Stimulated activated effector memory CD8-positive, alpha-beta T cell treated with anti-CD3 and anti-CD28 coated beads, Interleukin-12 subunit alpha, Interleukin-12 subunit beta, amount 100 ng/mL, for 72 hours (primary cell): ENCODE data around the gene RMC1.
"Not testable (repeated sequence)": the region's sequence is repeated elsewhere in the genome, so short reads cannot be mapped to it uniquely, and the experiment has no call there.

Experiments used
- ATAC-seq: fragments of 150-1000 bp; cut with Tn5 transposase; 2 replicates; pipeline ENCODE4 v1.10.0; 2021
- DNase-seq, 2 donors: peaks; one replicate each; pipeline ENCODE4 v3.0.0; 2021 to 2022; ENCODE audit warnings: low spot score in 2 of 2
- H3K27ac Mint-ChIP-seq: one replicate; pipeline ENCODE4 v1.8.0; 2022; ENCODE audit warnings: mild to moderate bottlenecking, mixed read lengths
- H3K36me3 Mint-ChIP-seq: one replicate; pipeline ENCODE4 v1.8.0; 2022; ENCODE audit warnings: mild to moderate bottlenecking, mixed read lengths
- H3K4me1 Mint-ChIP-seq: one replicate; pipeline ENCODE4 v1.8.0; 2022; ENCODE audit warnings: mixed read lengths
- H3K4me3 Mint-ChIP-seq: one replicate; pipeline ENCODE4 v1.8.0; 2022; ENCODE audit warnings: mild to moderate bottlenecking, mixed read lengths
- H3K9me3 Mint-ChIP-seq: one replicate; pipeline ENCODE4 v1.8.0; 2022; ENCODE audit warnings: mixed read lengths

The RMC1 gene

DNA sequence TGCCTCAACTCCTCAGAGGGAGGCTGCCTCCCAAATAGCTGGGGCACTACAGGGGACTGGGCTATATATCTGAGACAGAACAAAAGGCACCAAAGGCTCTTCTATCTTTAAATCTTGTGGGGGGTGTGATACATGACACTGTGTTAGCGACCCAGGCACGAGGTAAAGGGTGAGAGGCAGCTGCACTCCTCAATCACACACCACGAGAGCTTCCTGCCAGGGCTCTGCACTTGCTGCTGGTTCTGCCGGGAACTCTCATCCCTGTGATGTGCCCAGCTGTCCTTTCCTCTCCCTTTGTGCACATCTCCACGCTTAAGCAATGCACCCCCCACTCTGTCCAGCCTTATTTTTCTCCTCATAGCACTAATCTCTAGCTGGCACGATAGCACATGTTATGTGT lies 50.6 kb downstream of the RMC1 start:
- DNase-seq (no peak), ATAC-seq (no peak)
- H3K4me3 Mint-ChIP-seq, result no peak overlapping the region
- no peaks in the 10 kb centered on the region for H3K9me3 Mint-ChIP-seq
- H3K4me1 Mint-ChIP-seq, result peaks cover 18% of the 10 kb centered on the region
- H3K36me3 Mint-ChIP-seq, result peaks cover 100% of the 10 kb centered on the region
- H3K27ac Mint-ChIP-seq, result peak overlapping the region; percentile 87

DNA sequence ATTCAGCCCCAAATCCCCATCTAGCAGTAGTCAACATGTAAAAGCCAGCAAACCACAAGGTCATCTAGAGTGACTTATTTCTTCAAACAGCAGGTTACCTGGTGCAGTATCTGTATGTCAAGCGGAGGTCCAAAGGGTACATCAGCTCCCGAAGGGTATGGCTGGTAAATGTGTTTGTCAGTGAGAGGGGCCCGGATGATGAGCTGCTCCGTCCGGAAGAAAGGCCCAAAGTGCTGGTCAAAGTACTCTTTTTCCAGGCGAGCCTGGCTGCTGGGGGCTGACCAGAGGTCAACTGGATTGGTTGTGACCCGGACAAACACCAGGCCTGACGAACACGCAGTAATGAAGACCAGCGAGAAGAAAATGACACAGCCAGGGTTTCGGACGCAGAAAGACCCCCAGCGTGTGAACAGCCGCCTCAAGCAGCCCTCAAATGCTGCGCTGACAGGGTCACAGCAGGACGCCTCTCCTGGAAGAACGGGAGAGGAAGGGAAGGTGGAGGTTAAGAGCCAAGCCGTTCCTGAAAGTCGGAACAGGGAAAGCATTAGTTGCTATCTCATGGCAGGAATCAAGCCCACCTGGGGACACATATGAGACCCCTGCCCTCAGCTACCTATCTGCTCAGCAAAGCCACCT lies 53.0 kb downstream of the RMC1 start:
- peak overlapping the region; percentile 33 for H3K27ac Mint-ChIP-seq
- ATAC-seq, result no peak

DNA sequence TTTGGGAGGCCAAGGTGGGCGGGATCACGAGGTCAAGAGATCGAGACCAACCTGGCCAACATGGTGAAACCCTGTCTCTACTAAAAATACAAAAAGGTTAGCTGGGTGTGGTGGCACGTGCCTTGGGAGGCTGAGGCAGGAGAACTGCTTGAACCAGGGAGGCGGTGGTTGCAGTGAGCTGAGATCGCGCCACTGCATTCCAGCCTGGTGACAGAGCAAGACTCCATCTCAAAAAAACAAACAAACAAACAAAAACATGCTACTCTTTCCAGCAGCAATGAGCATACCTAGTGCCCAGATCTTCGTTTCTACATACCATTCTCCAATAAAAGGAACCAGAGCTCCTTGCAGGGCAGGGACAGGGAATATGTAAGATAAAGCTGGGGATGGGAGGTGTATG lies 54.2 kb downstream of the RMC1 start:
- not testable (repeated sequence) for H3K4me1 Mint-ChIP-seq, H3K4me3 Mint-ChIP-seq, ATAC-seq, DNase-seq, H3K9me3 Mint-ChIP-seq
- Mint-ChIP-seq H3K27ac (peak overlapping the region; percentile 33), H3K36me3 (peaks cover 100% of the 10 kb centered on the region)

More for the DNA sequence above, 53.0 kb downstream of the RMC1 start:
- Mint-ChIP-seq H3K36me3 (peaks cover 100% of the 10 kb centered on the region), H3K9me3 (no peaks in the 10 kb centered on the region), H3K4me3 (no peak overlapping the region), H3K4me1 (peaks cover 18% of the 10 kb centered on the region)
- no peak for DNase-seq

DNA sequence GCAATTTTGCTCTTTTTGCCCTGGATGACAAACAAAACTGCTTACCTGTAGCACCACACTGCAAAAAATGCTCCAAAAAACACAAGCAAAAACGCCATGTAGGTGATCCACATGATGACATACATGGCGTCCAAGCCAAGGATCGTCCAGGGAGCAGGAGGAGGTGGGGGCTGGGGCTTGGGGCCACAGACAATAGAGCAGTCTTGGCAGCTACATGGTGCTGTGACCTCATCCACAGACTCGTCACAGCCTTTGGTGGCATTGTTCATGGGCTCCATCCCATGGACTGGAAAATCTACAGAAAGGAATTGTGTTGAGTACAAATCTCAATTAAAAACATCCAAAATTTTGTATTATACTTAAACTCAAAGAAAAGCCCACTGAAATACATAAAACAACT lies 56.9 kb downstream of the RMC1 start:
- Mint-ChIP-seq H3K36me3 (peaks cover 100% of the 10 kb centered on the region), H3K4me3 (no peak overlapping the region), H3K4me1 (peaks cover 12% of the 10 kb centered on the region), H3K27ac (no peak overlapping the region), H3K9me3 (no peaks in the 10 kb centered on the region)
- DNase-seq, result no peak
- no peak for ATAC-seq

DNA sequence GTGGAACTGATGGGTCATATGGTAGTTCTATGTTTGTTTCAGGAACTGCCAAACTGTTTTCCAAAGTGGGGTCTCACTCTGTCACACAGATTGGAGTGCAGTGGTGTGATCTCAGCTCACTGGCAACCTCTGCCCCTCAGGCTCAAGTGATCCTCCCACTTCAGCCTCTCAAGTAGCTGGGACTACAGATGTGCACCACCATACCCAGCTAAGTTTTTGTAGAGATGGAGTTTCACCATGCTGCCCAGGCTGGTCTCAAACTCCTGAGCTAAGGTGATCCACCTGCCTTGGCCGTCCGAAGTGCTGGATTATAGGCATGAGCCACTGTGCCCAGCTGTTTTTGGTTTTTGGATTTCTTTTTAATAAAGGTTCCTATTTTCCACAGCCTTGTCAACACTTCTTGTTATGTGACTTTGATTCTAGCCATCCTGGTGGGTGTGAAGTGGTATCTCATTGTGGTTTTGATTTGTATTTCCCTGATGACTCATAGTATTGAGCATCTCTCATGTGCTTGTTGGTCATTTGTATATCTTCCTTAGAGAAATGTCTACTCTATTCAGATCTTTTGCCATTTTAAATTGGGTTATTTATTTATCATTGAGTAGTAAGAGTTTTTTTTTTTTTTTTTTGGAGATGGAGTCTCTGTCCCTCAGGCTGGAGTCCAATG lies 60.2 kb downstream of the RMC1 start:
- Mint-ChIP-seq H3K36me3 (peaks cover 100% of the 10 kb centered on the region), H3K9me3 (no peaks in the 10 kb centered on the region), H3K27ac (peak overlapping the region; percentile 44), H3K4me1 (peaks cover 12% of the 10 kb centered on the region), H3K4me3 (peak overlapping the region; percentile 14)
- ATAC-seq (peak; percentile 99), DNase-seq (no peak)

DNA sequence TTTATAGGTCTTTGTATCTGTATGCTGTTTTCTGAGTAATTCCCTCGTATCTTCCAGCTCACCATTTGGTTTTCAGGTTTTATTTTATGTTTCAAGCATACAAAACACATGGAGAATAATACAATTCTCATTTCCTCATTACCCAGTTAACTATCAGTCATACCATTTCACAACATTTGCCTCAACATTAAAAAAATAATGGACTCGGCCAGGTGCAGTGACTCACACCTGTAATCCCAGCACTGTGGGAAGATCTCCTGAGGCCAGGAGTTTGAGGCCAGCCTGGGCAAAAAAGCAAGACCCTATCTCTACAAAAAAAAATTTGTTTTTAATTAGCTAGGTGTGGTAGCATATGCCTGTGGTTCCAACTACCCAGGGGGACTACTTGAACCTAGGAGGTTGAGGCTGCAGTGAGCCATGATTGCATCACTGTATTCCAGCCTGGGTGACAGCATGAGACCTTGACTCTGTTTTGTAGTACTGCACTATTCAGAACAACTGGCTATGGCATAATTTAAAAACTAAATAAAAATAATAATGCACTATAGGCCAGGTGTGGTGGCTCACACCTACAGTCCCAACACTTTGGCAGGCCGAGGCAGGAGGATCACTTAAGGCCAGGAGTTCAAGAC lies 62.7 kb downstream of the RMC1 start:
- peak overlapping the region; percentile 33 for H3K27ac Mint-ChIP-seq
- peaks cover 19% of the 10 kb centered on the region for H3K4me1 Mint-ChIP-seq

DNA sequence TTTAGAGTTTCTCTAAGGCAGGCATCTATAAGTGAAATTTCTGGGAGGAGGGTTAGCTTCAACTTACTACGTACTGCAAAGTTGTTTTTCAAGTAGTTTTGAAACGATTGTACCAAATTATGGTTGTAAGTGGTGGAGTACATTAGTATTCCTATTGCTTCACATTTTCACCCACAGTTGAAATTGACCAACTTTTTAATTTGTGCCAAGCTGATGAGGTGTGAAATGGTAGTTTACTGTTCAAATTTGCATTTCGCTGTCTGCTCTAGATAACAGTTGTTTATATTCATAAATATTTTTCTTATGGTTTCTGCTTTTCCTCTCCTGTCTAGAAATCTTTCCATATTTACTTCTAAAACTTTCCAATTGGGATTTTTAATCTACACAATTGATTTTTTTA lies 64.4 kb downstream of the RMC1 start:
- peak overlapping the region; percentile 5 for H3K27ac Mint-ChIP-seq
- DNase-seq, result no peak
- H3K9me3 Mint-ChIP-seq, result no peaks in the 10 kb centered on the region
- H3K36me3 Mint-ChIP-seq, result peaks cover 98% of the 10 kb centered on the region
- peaks cover 31% of the 10 kb centered on the region for H3K4me1 Mint-ChIP-seq
- H3K4me3 Mint-ChIP-seq, result no peak overlapping the region
- no peak for ATAC-seq

More for the DNA sequence above, 62.7 kb downstream of the RMC1 start:
- peaks cover 100% of the 10 kb centered on the region for H3K36me3 Mint-ChIP-seq
- no peak overlapping the region for H3K4me3 Mint-ChIP-seq
- no peak for DNase-seq
- no peak for ATAC-seq
- H3K9me3 Mint-ChIP-seq, result no peaks in the 10 kb centered on the region

DNA sequence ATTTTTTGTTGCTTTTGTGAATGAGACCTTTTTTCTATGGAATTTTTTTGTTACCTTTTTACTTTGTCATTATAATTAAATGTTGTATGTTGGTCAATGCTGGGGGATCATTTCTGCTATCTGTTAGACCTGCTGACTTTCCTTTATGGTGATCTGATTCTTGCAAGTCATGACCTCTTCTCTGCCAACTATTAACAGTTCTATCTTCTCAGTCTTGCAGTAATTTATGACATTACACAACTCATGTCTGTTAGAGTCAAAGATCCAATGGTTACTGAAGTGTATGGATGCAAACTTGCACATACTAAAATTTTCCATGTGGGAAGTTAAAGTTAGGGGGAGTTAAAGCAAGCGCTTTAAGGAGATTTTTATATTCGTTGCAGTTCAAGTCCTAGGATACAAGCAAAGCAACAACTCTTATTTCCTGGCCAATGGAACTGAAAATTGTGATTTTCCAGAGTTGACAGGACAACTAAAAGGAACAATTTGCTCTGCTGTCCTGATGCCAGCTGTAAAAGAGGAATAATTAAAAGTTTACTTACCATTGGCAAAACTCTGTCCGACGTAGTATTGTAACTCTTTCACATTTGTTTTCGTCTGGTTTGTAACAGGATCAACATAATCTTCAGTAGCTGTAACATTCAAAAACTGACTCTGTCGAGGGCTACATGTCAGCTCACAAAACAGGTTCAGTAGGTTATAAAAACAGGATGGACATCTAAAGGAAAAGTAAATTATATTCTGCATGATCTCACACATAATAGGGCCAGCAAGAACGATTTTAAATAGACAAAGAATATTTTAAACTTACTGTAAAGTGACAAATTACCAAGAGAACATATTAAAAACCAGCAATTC lies 65.2 kb downstream of the RMC1 start:
- ATAC-seq (no peak), DNase-seq (no peak)
- H3K27ac Mint-ChIP-seq, result peak overlapping the region; percentile 67
- H3K4me1 Mint-ChIP-seq, result peaks cover 32% of the 10 kb centered on the region
- H3K4me3 Mint-ChIP-seq, result no peak overlapping the region
- peaks cover 90% of the 10 kb centered on the region for H3K36me3 Mint-ChIP-seq
- no peaks in the 10 kb centered on the region for H3K9me3 Mint-ChIP-seq

DNA sequence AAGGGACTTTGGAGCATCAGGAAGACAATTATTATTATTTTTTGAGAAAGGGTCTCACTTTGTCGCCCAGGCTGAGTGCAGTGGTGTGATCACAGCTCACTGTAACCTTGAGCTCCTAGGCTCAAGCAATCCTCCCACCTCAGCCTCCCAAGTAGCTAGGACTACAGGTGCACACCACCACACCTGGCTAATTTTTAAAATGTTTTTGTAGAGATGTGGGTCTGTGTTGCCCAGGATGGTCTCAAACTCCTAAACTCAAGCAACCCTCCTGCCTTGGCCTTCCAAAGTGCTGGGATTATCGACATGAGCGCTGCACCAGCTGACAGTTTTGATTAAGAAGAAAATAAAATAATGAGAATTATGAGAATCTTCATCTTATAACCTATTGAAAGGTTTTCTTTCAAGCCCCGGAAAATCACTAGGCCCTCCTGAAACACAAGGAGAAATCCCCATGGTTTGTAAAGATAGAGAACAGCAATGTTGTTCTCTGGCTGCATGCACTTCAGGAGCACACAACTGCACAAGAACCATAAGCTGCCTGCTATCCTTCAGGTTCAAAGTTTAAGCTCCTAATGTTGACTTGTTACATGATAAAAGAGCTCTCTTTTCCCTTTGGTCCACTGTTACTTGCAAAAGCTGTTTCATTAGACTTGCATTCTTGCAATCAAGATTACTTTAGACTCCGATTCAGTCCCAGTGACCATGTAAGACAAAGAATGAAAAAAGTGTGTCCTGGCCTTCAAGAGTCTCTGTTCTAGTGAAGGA lies 66.2 kb downstream of the RMC1 start:
- H3K4me3 Mint-ChIP-seq, result no peak overlapping the region

DNA sequence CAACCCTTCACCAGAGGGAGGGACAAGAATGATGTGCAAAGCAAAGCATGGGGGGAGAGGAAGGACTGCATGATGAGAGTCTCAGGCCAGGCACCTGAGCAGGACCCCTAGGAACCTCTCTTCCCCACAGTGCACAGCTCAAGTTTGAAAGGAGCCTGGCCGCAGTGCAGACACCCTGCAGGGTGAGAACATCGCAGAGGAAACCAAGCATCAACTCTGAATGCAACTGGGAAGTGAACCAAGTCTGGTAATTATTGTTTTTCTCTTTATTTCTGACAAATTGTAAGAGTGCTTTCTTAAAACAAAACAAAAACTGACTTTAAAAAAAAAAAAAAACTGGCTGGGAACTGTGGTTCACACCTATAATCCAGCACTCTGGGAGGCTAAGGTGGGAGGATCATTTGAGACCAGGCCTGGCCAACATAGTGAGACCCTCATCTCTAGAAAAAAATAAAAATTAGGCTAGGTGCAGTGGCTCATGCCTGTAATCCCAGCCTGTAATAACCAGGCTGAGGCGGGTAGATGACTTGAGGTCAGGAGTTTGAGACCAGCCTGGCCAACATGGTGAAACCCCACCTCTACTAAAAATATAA lies 67.7 kb downstream of the RMC1 start:
- Mint-ChIP-seq H3K9me3 (no peaks in the 10 kb centered on the region), H3K27ac (peak overlapping the region; percentile 74), H3K36me3 (peaks cover 88% of the 10 kb centered on the region), H3K4me1 (peaks cover 45% of the 10 kb centered on the region), H3K4me3 (peak overlapping the region; percentile 22)
- ATAC-seq (peak; percentile 47), DNase-seq (no peak)

More for the DNA sequence above, 66.2 kb downstream of the RMC1 start:
- no peak for DNase-seq
- peaks cover 37% of the 10 kb centered on the region for H3K4me1 Mint-ChIP-seq
- H3K27ac Mint-ChIP-seq, result peak overlapping the region; percentile 67
- peaks cover 89% of the 10 kb centered on the region for H3K36me3 Mint-ChIP-seq
- no peaks in the 10 kb centered on the region for H3K9me3 Mint-ChIP-seq
- ATAC-seq, result no peak

DNA sequence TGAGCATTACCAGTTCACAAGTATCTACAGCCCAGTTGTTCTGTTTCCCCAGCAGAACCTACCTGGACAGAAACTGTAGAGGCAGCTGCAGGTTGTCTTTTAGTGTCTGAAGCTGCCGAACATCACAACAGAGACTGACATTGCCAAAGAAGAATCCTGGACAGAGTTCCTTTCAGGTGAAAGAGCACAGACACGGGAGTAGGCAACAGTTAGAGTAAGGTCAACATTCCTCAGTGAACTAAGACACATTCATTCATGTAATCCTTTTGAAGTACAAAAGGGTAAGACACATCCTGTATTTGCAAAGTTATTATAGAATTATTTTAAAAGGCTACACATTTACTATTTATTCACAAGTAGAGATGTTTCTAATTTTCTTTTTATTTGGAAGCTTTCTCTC lies 68.7 kb downstream of the RMC1 start:
- no peak for DNase-seq
- no peak for ATAC-seq
- Mint-ChIP-seq H3K36me3 (peaks cover 87% of the 10 kb centered on the region), H3K27ac (peak overlapping the region; percentile 60), H3K4me3 (no peak overlapping the region), H3K9me3 (no peaks in the 10 kb centered on the region), H3K4me1 (peaks cover 53% of the 10 kb centered on the region)

DNA sequence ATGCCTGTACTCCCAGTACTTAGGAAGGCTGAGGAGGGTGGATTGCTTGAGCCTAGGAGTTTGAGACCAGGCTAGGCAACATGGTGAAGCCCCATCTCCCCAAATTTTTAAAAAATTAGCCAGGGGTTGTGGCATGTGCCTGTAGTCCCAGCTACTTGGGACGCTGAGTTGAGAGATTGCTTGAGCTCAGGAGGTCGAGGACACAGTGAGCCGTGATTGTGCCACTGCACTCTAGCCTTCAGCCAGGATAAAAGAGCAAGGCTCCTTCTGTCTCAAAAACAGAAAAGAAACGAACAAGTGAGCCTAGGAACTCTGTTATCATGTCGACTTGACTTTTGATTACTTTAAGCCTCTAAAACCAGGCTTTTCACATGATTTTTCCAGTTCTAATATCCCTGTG lies 69.3 kb downstream of the RMC1 start:
- ATAC-seq (no peak), DNase-seq (no peak)
- peaks cover 53% of the 10 kb centered on the region for H3K4me1 Mint-ChIP-seq
- H3K9me3 Mint-ChIP-seq, result no peaks in the 10 kb centered on the region
- H3K4me3 Mint-ChIP-seq, result no peak overlapping the region
- H3K27ac Mint-ChIP-seq, result peak overlapping the region; percentile 60
- H3K36me3 Mint-ChIP-seq, result peaks cover 81% of the 10 kb centered on the region

DNA sequence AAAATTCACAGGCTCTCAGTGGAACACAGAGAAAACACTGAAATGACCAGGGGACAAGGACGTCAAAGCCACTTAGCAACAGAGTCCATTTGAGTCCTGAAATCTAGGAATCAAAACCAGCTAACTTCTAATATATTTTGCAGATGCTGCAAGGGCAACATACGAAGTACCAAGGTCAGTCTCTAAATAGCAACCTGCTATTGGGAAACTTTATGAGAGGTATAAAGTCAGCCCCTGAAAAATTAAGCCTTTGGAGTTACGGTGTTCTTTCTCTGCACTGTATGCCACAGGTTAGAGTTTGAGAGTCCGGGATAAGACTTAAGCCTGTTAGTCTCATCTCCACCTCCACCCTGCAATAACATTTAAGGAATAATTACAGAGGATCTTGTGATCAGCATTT lies 69.7 kb downstream of the RMC1 start:
- Mint-ChIP-seq H3K27ac (peak overlapping the region; percentile 88), H3K4me1 (peaks cover 53% of the 10 kb centered on the region), H3K36me3 (peaks cover 77% of the 10 kb centered on the region), H3K9me3 (no peaks in the 10 kb centered on the region), H3K4me3 (peak overlapping the region; percentile 64)
- ATAC-seq (no peak), DNase-seq (no peak)

DNA sequence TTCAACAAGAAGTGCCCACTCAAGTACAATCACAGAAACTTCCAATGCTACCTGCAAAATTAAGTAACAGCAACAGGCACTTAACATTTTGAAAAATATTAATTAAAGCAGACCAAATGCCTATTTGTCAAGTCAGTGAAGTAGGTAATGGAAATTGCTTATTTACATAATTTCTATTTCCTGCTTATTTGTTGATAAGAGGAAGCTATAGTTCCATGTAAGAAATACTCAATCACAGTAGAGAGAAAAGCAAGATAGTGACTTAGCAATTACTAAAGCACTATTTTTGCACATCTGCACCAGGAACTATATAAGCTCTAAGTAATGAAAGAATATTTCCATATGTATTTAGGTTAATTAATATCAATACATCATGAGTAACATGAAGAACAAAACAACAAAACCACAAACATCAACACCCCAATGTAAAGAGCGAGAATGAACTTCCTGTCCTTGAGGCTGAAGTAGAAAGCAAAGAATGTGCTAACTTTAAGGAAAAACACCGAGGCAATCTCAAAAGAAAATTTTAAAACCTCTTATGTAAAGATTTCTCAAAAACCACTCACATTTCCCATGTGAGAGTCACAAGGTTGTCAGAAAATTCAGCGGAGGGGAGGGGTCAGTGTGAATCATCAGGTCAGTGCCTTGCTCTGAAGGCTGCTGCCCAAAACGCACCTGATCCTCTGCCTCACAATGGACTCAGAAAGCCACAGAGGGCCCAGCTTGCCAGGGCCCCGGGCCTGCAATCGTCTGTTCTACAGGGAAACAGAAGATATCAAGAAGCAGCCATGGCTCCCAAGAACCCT lies 70.5 kb downstream of the RMC1 start:
- H3K27ac Mint-ChIP-seq, result peak overlapping the region; percentile 88
- H3K4me3 Mint-ChIP-seq, result peak overlapping the region; percentile 64
- no peaks in the 10 kb centered on the region for H3K9me3 Mint-ChIP-seq
- ATAC-seq (peak; percentile 87), DNase-seq (peak; percentile 17 to 64)
- H3K4me1 Mint-ChIP-seq, result peaks cover 62% of the 10 kb centered on the region
- peaks cover 68% of the 10 kb centered on the region for H3K36me3 Mint-ChIP-seq
